OCI-LY7 (cell line): ENCODE results near the gene VAMP5. TPM values are rescaled to one million over a fixed set of nuclear protein-coding genes. Genes with fewer than 3 reads are reported as not detected.
"Not testable (repeated sequence)": the region's sequence is repeated elsewhere in the genome, so short reads cannot be mapped to it uniquely, and the experiment has no call there.

Experiments
- BruUV-seq: library from RNA; stranded (reverse); fragments of 400-500 nt; replicated peaks from 2 replicates; lab custom pipeline; 2021; lab: Mats Ljungman, UMichigan
- CTCF ChIA-PET: fragments of 300-600 bp; sonication (Branson Sonifier 250); formaldehyde crosslinking; loops from one replicate; lab custom pipeline; 2022; ENCODE audit warnings: antibody characterized with exemption; ENCODE audit not compliant: unreplicated experiment; lab: Charles Lee
- POLR2A ChIA-PET: fragments of 300-600 bp; sonication (Branson Sonifier 250); formaldehyde crosslinking; loops from one replicate; lab custom pipeline; 2022; ENCODE audit warnings: antibody characterized with exemption; lab: Charles Lee
- DNase-seq: peaks from one replicate; pipeline ENCODE4 v3.0.0-alpha.2; 2015; ENCODE audit warnings: low spot score
- H2AFZ ChIP-seq: fragments of 200-600 bp; sonication (generic), shearing (Covaris generic); 2 replicates; pipeline ENCODE4 v1.6.1; 2014; ENCODE audit warnings: mild to moderate bottlenecking, antibody characterized with exemption, low read length, moderate library complexity
- H3K27ac ChIP-seq: fragments of 200-600 bp; sonication (generic); 2 replicates; pipeline ENCODE4 v1.5.1; 2014; ENCODE audit warnings: mixed run types, low read depth, mild to moderate bottlenecking, moderate library complexity, low read length, inconsistent platforms; ENCODE audit not compliant: poor library complexity, severe bottlenecking
- H3K36me3 ChIP-seq: fragments of 200-600 bp; sonication (generic); 2 replicates; pipeline ENCODE4 v1.6.1; 2014; ENCODE audit warnings: mild to moderate bottlenecking, antibody characterized with exemption, low read length, moderate library complexity, mixed read lengths; ENCODE audit not compliant: insufficient read depth
- H3K4me1 ChIP-seq: fragments of 200-600 bp; sonication (generic); 2 replicates; pipeline ENCODE4 v1.5.1; 2014; ENCODE audit warnings: mild to moderate bottlenecking, low read length; ENCODE audit not compliant: insufficient read depth, poor library complexity, severe bottlenecking
- H3K4me2 ChIP-seq: fragments of 200-600 bp; sonication (generic); 2 replicates; pipeline ENCODE4 v1.6.1; 2014; ENCODE audit warnings: mild to moderate bottlenecking, low read length
- H3K4me3 ChIP-seq: fragments of 200-600 bp; sonication (generic); 2 replicates; pipeline ENCODE4 v1.5.1; 2014; ENCODE audit warnings: mild to moderate bottlenecking, low read depth, low read length; ENCODE audit not compliant: poor library complexity, severe bottlenecking
- H3K79me2 ChIP-seq: fragments of 200-600 bp; sonication (generic); 2 replicates; pipeline ENCODE4 v1.6.1; 2016; ENCODE audit warnings: low read depth, mild to moderate bottlenecking, low read length, moderate library complexity, mixed read lengths; ENCODE audit not compliant: insufficient read depth
- H3K9me2 ChIP-seq: fragments of 200-600 bp; sonication (generic); 2 replicates; pipeline ENCODE4 v1.6.1; 2016; ENCODE audit warnings: mild to moderate bottlenecking, low read length, mixed read lengths; ENCODE audit not compliant: insufficient read depth
- H3K9me3 ChIP-seq: fragments of 200-600 bp; sonication (generic); 2 replicates; pipeline ENCODE4 v1.6.1; 2014; ENCODE audit warnings: mild to moderate bottlenecking, mixed run types, low read length, mixed read lengths
- H4K20me1 ChIP-seq: fragments of 200-600 bp; sonication (generic); 2 replicates; pipeline ENCODE4 v1.6.1; 2014; ENCODE audit warnings: mild to moderate bottlenecking, antibody characterized with exemption, low read length, moderate library complexity, mixed read lengths; ENCODE audit not compliant: insufficient read depth
- EZH2phosphoT487 ChIP-seq: fragments of 200-600 bp; sonication (generic); IDR thresholded peaks from 2 replicates; pipeline ENCODE4 v1.6.1; 2018; ENCODE audit warnings: low read depth, borderline replicate concordance, mild to moderate bottlenecking, mixed run types, antibody characterized with exemption, low read length, moderate library complexity, mixed read lengths
- intact Hi-C: fragments of 100-400 bp; cut with micrococcal nuclease; formaldehyde crosslinking; loops from one replicate; pipeline ENCODE4 v1.10.0; 2022; ENCODE audit not compliant: unreplicated experiment
- total RNA-seq, 2 experiments: library from RNA; depleted of rRNA in 1 of 2; stranded (reverse); fragments of >200 nt in 1 of 2; shearing (Covaris generic) in 1 of 2; gene quantifications; 2 replicates each; pipeline ENCODE4 v1.2.3, GENCODE V29; 2014 to 2022
- TF ChIP-seq, protein P1 (sequence below): fragments of 200-600 bp; sonication (generic); conservative IDR thresholded peaks from 2 replicates; pipeline ENCODE4 v1.5.1; 2014; ENCODE audit warnings: mild to moderate bottlenecking, antibody characterized with exemption, low read length, moderate library complexity, mixed read lengths

The VAMP5 gene
- total RNA-seq, 2 experiments from 2014 or later, result 3.0 to 3.9 TPM

DNA sequence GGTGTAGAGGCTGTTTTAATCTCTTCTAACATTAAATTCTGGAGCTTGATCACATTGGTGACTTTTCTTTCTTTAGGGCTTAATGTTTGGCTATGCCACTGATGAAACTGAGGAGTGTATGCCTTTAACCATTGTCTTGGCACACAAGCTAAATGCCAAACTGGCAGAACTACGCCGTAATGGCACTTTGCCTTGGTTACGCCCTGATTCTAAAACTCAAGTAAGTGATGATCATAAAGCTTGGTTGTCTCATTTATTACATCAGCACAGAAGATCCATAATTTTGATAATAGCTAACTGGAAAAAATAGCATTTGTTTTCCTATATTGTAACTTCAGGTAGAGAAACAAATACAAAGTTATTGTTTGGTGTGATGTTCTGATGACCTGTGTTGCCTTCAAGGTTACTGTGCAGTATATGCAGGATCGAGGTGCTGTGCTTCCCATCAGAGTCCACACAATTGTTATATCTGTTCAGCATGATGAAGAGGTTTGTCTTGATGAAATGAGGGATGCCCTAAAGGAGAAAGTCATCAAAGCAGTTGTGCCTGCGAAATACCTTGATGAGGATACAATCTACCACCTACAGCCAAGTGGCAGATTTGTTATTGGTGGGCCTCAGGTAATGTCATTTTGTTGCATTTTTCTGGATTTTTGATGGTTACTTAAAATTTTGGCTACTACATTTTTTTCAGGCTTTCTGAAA, 42.3 kb upstream of the VAMP5 start:
- BruUV-seq, result no TSS peak
- Histone ChIP-seq H3K27ac (no peak overlapping the region), H3K9me3 (no peaks in the 10 kb centered on the region), H3K9me2 (no peaks in the 10 kb centered on the region), H3K36me3 (peaks cover 79% of the 10 kb centered on the region), H3K4me3 (peak overlapping the region; percentile 100), H3K79me2 (peaks cover 59% of the 10 kb centered on the region), H4K20me1 (peaks cover 31% of the 10 kb centered on the region), H2AFZ (no peak overlapping the region), H3K4me1 (peaks cover 33% of the 10 kb centered on the region), H3K4me2 (peak overlapping the region; percentile 86)
- no peak for DNase-seq
- TF ChIP-seq, protein P1, sequence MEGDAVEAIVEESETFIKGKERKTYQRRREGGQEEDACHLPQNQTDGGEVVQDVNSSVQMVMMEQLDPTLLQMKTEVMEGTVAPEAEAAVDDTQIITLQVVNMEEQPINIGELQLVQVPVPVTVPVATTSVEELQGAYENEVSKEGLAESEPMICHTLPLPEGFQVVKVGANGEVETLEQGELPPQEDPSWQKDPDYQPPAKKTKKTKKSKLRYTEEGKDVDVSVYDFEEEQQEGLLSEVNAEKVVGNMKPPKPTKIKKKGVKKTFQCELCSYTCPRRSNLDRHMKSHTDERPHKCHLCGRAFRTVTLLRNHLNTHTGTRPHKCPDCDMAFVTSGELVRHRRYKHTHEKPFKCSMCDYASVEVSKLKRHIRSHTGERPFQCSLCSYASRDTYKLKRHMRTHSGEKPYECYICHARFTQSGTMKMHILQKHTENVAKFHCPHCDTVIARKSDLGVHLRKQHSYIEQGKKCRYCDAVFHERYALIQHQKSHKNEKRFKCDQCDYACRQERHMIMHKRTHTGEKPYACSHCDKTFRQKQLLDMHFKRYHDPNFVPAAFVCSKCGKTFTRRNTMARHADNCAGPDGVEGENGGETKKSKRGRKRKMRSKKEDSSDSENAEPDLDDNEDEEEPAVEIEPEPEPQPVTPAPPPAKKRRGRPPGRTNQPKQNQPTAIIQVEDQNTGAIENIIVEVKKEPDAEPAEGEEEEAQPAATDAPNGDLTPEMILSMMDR, result no peak
- TF ChIP-seq EZH2phosphoT487, result no peak
- ChIA-PET CTCF (no interaction called here), POLR2A (interaction anchor here (1.1 to 6.7 kb wide), 4 partner anchors 8 to 214 kb away, joined by 3 to 48 read pairs (median 35); partner anchors contain the start of genes GGCX, SH2D6 and TGOLN2)
- intact Hi-C loops, result no loop called here

DNA sequence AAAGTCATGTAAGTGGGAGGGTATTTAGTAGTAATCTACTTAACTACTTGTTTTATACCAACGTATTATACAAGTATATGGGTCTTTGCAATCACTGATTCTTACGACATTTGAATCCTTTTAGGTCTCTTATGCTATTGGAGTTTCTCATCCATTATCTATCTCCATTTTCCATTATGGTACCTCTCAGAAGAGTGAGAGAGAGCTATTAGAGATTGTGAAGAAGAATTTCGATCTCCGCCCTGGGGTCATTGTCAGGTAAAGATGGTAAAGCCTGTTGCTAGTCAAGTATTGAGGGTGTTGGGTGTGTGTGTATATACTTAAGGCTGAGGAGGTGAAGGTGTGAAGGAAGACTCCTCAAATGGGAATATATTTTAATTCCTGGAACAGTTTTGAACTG, 41.5 kb upstream of the VAMP5 start:
- ChIA-PET CTCF (interaction anchor here (1.0 kb wide), 1 partner anchor 9 kb away, joined by 4 read pairs; no protein-coding TSS in a partner anchor), POLR2A (interaction anchor here (0.6 to 6.7 kb wide), 3 partner anchors 8 to 585 kb away, joined by 3 to 48 read pairs (median 4); no protein-coding TSS in a partner anchor)
- Histone ChIP-seq H3K27ac (no peak overlapping the region), H3K4me2 (peak overlapping the region; percentile 86; the same call in 1 of the 2 replicates), H3K4me1 (peaks cover 26% of the 10 kb centered on the region), H2AFZ (no peak overlapping the region), H4K20me1 (peaks cover 31% of the 10 kb centered on the region), H3K9me2 (no peaks in the 10 kb centered on the region), H3K79me2 (peaks cover 50% of the 10 kb centered on the region), H3K36me3 (peaks cover 88% of the 10 kb centered on the region), H3K9me3 (no peaks in the 10 kb centered on the region), H3K4me3 (no peak overlapping the region)
- BruUV-seq, result no TSS peak
- no peak for DNase-seq
- TF ChIP-seq, protein P1, result no peak
- no peak for TF ChIP-seq EZH2phosphoT487
- intact Hi-C loops, result no loop called here

DNA sequence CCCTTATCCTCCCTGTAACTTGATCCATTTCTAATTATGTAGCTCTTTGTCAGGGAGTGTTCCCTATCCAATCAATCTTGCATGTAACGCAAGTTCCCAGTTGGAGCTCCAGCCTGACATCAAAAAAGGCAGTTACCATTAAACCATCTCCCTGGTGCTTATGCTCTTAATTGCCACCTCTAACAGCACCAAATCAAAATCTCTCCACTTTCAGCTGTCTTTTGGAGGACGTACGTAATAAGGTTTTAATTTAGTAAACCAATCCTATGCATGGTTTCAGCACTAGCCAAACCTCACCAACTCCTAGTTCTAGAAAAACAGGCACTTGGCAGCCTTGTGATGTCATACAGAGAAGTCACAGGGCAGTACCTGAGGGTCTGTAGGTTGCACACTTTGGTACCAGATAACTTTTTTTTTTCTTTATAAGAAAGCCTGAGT, 40.0 kb upstream of the VAMP5 start:
- H3K79me2 ChIP-seq, result peaks cover 41% of the 10 kb centered on the region
- H3K4me1 ChIP-seq, result peaks cover 26% of the 10 kb centered on the region
- H3K4me3 ChIP-seq, intact Hi-C loops, H2AFZ ChIP-seq, H3K9me3 ChIP-seq, H3K4me2 ChIP-seq, BruUV-seq, DNase-seq, H3K9me2 ChIP-seq, H3K27ac ChIP-seq: not testable (repeated sequence)
- ChIA-PET POLR2A (interaction anchor here (0.7 to 1.4 kb wide), 3 partner anchors 12 to 169 kb away, joined by 3 to 6 read pairs (median 3); no protein-coding TSS in a partner anchor), CTCF (interaction anchor here (0.5 kb wide), 1 partner anchor 127 kb away, joined by 3 read pairs; no protein-coding TSS in a partner anchor)
- peaks cover 31% of the 10 kb centered on the region for H4K20me1 ChIP-seq
- peaks cover 92% of the 10 kb centered on the region for H3K36me3 ChIP-seq

DNA sequence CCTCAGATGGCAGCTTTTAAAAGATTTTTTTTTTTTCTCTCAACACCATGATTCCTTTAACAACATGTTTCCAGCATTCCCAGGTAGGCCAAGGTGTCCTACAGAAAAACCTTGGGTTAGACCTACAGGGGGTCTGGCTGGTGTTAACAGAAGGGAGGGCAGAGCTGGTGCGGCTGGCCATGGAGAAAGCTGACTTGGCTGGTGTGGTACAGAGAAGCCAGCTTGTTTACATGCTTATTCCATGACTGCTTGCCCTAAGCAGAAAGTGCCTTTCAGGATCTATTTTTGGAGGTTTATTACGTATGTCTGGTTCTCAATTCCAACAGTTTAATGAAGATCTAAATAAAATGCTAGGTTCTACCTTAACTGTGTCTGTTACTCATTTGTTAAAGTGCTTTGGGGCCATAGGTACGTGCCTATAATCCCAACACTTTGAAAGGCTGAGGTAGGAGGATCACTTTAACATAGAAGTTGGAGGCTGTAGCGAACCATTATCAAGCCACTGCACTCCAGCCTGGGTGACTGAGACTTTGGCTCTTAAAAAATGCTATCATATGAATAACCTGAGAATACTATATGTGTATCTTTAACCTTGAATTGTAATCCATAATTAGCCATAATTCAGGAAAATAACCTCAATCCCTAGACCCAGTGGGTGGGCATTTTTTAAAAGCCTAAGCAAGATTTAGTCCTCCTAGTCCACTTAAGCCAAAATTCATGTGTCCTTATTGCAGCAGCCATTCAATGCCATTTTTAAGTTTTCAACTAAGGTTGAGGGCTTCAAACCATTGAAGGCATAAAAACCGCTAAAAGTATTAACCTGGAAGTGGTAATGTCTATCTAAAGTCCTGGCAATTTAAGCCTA, 39.1 kb upstream of the VAMP5 start:
- intact Hi-C loops, H3K9me2 ChIP-seq, H3K27ac ChIP-seq, H3K4me3 ChIP-seq, DNase-seq, H3K4me2 ChIP-seq, H3K9me3 ChIP-seq, BruUV-seq, H2AFZ ChIP-seq: not testable (repeated sequence)
- Histone ChIP-seq H3K36me3 (peaks cover 89% of the 10 kb centered on the region), H3K79me2 (peaks cover 32% of the 10 kb centered on the region), H4K20me1 (peaks cover 27% of the 10 kb centered on the region), H3K4me1 (peaks cover 26% of the 10 kb centered on the region)
- ChIA-PET CTCF (interaction anchor here (0.8 kb wide), 1 partner anchor 12 kb away, joined by 3 read pairs; no protein-coding TSS in a partner anchor), POLR2A (interaction anchor here (0.7 to 2.2 kb wide), 7 partner anchors 8 to 168 kb away, joined by 3 to 6 read pairs (median 3); no protein-coding TSS in a partner anchor)
